ENCODE results near the gene RNF169. TPM values are rescaled to one million over a fixed set of nuclear protein-coding genes. Genes with fewer than 3 reads are reported as not detected.
A peak's percentile ranks its signal among the peaks of the same experiment; 100 is the strongest.

The RNF169 gene
- total and polyA plus RNA-seq, 9 of the 15 experiments (the other 6 are each of a cell fraction or from before 2014, with no cell fraction given), result 0.68 to 18.1 (median 10.1) TPM

GRCh38 chr11:74701351-74701750 lies 47.3 kb upstream of the RNF169 start:
- H3K27me3 ChIP-seq (ENCODE audit: control insufficient read depth in 2 of 2, insufficient read depth in 2 of 2, low read length in 2 of 2), result no peaks in the 10 kb centered on the region
- H3K36me3 ChIP-seq (ENCODE audit: control insufficient read depth, insufficient read depth, low read length), result no peaks in the 10 kb centered on the region
- ChIA-PET CTCF (ENCODE audit: low intra/inter-chr PET ratio) (interaction anchor here (0.6 kb wide), 1 partner anchor 553 kb away, joined by 3 read pairs; no protein-coding TSS in a partner anchor), POLR2A (interaction anchor here (0.6 to 1.2 kb wide), 8 partner anchors 9 to 556 kb away, joined by 3 to 4 read pairs (median 3); no protein-coding TSS in a partner anchor)
- BruUV-seq (replicated peaks), result no TSS peak
- peak; percentile 61 to 77 (median 74) for DNase-seq (ENCODE audit: extremely low read depth in 1 of 4, low spot score in 3 of 4)
- peaks cover 11 to 18% of the 10 kb centered on the region in 2 experiments; a peak in 3 of 5 replicates for H3K4me1 ChIP-seq (replicated peaks in 1 of 2; ENCODE audit: control insufficient read depth in 2 of 2, insufficient read depth in 2 of 2, low read length in 2 of 2)
- H4K20me1 ChIP-seq (replicated peaks; ENCODE audit: control insufficient read depth, insufficient read depth, low read length), result no peaks in the 10 kb centered on the region
- H3K4me3 ChIP-seq, result no peak overlapping the region
- no peak overlapping the region for H3K27ac ChIP-seq (ENCODE audit: extremely low read depth, low read depth, low read length)
- H3K4me2 ChIP-seq (ENCODE audit: insufficient read depth, low read length), result no peak overlapping the region
- H3K9me3 ChIP-seq (replicated peaks; ENCODE audit: control insufficient read depth, insufficient read depth, low read depth, low read length), result no peaks in the 10 kb centered on the region
- peak; percentile 61 for FAIRE-seq
- intact Hi-C loops (cut with micrococcal nuclease), result loop anchor here (5.0 to 10.0 kb wide), 2 partner anchors 69 to 543 kb away; partner anchors contain the start of gene TPBGL
- ATAC-seq, result peak; percentile 78
- no peak overlapping the region for H3K9ac ChIP-seq (ENCODE audit: insufficient read depth in 1 of 2, low read depth in 2 of 2, low read length in 2 of 2)
- no peaks in the 10 kb centered on the region for H3K9me1 ChIP-seq (ENCODE audit: control insufficient read depth, insufficient read depth, low read length)
- H3K79me2 ChIP-seq (ENCODE audit: control insufficient read depth, insufficient read depth, low read length), result no peaks in the 10 kb centered on the region
- 10% methylated on average over 8 of the region's 8 CpGs for WGBS (ENCODE audit: insufficient coverage, low coverage, missing lambda C conversion rate)
- in situ Hi-C loops (cut with MboI), result no loop called here
- peak overlapping the region; percentile 53; the same call in 1 of the 2 replicates for H2AFZ ChIP-seq (ENCODE audit: low read depth, low read length)
- TF ChIP-seq CTCF (IDR thresholded peaks at IDR 0.05 in 2 of 3, conservative IDR thresholded peaks at IDR 0.05 in 1 of 3; ENCODE audit: insufficient read depth in 2 of 3, low read depth in 1 of 3, low read length in 3 of 3) (peak; percentile 51 to 73 (median 64)), BRD9 (IDR thresholded peaks at IDR 0.05; ENCODE audit: low read depth, partially characterized antibody) (no peak), NR2C2 (CRISPR knock-in tag; IDR thresholded peaks at IDR 0.05) (no peak), NR2C2 (tag; IDR thresholded peaks at IDR 0.05) (no peak), PHF20 (IDR thresholded peaks at IDR 0.05; ENCODE audit: partially characterized antibody) (peak; percentile 55), HDAC2 (IDR thresholded peaks at IDR 0.05) (peak; percentile 88), REST (IDR thresholded peaks at IDR 0.05; ENCODE audit: borderline replicate concordance) (peak; percentile 30), REST (CRISPR knock-in tag; IDR thresholded peaks at IDR 0.05; ENCODE audit: low read depth) (no peak), CREM (IDR thresholded peaks at IDR 0.05; ENCODE audit: low read depth) (peak; percentile 40; the same call in 1 of the 2 replicates), RAD21 (CRISPR knock-in tag; conservative IDR thresholded peaks at IDR 0.05 in 1 of 2, IDR thresholded peaks at IDR 0.05 in 1 of 2) (peak in 1 of 2 experiments; percentile 52; a peak in 2 of 4 replicates), ARID3B (CRISPR knock-in tag; IDR thresholded peaks at IDR 0.05; ENCODE audit: borderline replicate concordance) (no peak)

Data from K562 (cell line).